Cerebellar nuclear complex (tissue), 1 donor: ENCODE results near the gene LENG9.
A peak's percentile ranks its signal among the peaks of the same experiment; 100 is the strongest.
"Not testable (repeated sequence)": the region's sequence is repeated elsewhere in the genome, so short reads cannot be mapped to it uniquely, and the experiment has no call there.

Experiments
- DNase-seq, 2 experiments: peaks; one replicate each; lab custom pipeline; 2025; lab: John Stamatoyannopoulos, UW

Gene LENG9

DNA sequence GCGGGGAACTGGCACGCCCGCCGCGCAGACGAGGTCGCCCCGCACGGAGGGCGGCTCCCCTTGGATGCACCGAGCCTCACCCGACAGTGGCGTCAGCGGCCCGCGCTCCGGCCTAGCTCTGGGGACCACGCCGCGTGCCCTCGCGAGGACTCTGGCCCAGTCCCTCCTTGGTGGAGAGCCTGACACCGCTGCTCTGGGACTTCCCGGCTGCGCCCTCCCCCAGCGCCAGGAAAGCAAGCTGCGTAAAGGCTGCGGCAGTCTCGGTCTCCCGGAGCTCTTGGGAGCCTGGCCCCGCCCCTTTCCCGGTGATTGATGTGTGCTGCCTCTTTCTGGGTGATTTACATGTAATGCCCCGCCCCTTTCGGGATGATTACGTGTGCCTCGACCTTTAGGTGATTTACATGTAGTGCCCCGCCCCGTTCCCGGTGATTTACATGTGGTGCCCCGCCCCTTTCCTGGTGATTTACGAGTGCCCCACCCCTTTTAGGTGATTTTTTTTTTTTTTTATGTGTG is at the start of gene LENG9:
Gene LENG9 (minus strand): TSS at position 248 of the 513 bp plus-strand sequence. CDS start 252 bp downstream, outside the sequence.
- DNase-seq = peak; percentile 61 to 70

GRCh38 chr19:54509200-54509940 is 45.8 kb upstream of the LENG9 start:
- not testable (repeated sequence) for DNase-seq

DNA sequence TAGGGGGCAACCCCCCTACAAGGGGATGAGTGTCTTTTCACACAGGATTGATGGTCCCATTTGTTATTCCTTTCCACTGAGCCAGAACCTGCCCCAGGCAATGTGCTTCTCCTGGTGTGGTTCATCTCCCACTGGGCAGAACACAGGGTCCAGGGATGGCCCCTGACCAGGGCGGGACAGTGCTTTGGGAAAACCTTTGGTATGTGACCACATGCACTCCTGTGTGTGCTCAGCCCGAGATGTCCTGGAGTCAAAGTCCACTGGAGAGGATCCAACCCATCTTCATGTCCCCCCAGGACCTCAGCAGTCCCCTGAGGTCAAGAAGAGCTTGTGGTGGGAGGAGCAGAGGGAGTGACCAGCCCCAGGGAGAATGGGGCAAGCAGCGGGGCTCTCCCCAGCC is 44.9 kb upstream of the LENG9 start:
- DNase-seq = not testable (repeated sequence)

DNA sequence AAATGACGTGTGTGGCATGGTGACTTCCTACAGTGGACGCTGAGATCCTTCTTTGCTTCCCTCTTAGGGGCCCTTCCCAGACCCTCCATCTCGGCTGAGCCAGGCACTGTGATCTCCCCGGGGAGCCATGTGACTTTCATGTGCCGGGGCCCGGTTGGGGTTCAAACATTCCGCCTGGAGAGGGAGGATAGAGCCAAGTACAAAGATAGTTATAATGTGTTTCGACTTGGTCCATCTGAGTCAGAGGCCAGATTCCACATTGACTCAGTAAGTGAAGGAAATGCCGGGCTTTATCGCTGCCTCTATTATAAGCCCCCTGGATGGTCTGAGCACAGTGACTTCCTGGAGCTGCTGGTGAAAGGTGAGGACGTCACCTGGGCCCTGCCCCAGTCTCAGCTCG is 44.2 kb upstream of the LENG9 start:
- no peak for DNase-seq

DNA sequence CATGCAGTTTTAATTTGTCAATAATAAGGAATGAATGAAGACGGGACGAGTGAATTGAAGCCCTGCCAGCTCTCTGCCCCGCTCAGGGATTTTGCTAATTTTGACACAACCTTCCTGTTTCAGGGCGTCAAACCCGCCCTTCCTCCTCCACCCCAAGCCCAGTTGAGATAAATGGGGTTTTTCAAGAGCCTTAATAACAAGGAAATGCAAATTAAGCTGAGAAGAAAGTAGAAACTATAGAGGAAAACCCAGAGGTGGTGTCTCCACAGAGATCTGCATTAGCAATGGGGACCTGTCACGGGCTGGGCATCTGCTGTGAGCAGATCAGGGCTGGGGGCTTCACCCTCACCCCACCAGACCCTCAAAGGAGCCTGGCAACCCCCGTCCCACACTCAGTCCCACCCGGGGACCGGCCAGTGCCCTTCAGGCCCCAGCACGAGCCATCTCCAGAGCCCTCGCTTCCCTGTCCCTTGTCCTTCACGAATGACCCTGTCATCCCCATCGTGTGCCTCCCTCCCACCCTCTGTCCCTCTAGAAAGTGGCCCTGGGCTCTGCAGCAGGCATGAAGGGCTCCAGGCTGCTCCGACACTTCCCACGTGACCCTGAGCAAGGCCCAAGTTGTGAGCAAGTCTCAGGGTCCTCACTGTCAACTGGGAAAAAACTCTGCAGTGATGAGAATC is 43.6 kb upstream of the LENG9 start:
- DNase-seq = not testable (repeated sequence)

DNA sequence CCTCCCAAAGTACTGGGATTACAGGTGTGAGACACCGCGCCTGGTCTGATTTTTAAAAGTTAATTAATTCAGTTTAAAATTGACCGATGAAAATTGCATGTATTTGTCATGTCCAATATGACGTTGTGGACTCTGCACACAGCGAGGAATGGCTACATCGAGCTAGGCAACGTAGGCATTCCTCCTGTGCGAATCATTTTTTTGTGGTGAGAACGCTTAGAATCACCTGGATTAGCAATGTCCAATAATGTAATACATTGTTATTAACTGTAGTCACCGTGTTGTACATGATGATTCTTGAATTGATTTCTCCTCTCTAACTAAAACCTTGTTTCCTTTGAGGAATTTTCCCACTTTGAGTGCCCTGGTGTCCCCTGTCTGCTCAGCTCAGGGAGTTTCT is 42.5 kb upstream of the LENG9 start:
- DNase-seq = no peak

- DNase-seq = not testable (repeated sequence)
Observed at GRCh38 chr19:54505542-54505941, 42.0 kb upstream of the LENG9 start.

DNA sequence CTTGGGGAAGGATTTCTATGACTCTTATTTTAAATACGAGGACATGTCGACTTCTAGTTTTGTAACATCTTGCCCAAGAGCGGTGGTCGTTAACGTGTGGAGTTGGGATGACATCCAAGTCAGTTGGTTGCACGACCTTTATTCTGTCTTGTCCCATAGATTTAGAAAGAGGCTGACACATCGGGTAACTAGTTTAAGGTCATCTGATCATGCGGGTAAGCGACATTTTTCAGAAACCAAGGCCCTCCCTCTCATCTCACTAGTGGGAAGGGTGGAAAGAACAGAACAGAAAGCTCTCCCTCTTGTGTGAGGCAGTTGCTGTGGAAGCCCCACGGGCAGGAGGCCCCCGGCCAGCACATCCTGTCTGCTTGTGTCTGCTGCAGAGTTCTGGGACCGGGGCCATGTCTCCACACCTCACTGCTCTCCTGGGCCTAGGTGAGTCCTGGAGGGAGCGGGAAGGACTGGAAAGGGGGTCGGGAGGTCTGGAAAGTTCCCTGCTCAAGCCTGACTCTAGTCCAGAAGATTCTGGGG is 39.0 kb upstream of the LENG9 start, which contains the start of gene LAIR2:
Gene LAIR2 (plus strand): TSS at position 314 of the 531 bp plus-strand sequence. CDS start 88 bp downstream, at position 402.
- DNase-seq = no peak

DNA sequence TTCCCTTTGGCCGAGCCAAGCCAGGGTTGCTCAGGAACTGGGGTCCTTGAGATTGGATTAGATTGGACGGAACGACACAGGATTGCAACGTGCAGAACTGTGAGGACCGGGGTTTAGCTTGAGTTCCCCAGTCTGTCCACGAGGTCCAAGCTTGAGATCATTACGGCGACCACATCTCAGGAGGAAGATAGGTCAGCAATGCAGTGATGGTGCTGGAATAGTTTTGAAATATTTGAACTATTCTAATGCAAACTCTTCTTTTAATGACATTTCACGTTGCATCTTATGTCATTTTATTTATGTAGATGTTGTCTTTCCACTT is 34.8 kb upstream of the LENG9 start:
- not testable (repeated sequence) for DNase-seq

GRCh38 chr19:54497747-54498450 is 34.3 kb upstream of the LENG9 start:
- not testable (repeated sequence) for DNase-seq

DNA sequence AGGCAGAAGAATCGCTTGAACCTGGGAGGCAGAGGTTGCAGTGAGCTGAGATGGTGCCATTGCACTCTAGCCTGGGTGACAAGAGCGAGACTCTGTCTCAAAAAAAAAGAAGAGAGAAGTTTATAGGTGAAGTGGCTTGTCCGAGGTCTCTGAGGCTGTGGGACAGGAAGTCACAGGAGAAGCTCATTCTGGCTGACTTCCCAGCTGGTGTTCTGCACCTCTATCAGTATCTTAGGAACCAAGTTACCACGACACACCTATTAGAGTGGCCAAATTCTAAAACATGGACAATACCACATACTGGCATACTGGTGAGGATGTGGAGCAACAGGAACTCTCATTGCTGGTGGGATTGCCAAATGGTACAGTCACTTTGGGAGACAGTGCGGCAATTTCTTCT is 31.7 kb upstream of the LENG9 start:
- not testable (repeated sequence) for DNase-seq

DNA sequence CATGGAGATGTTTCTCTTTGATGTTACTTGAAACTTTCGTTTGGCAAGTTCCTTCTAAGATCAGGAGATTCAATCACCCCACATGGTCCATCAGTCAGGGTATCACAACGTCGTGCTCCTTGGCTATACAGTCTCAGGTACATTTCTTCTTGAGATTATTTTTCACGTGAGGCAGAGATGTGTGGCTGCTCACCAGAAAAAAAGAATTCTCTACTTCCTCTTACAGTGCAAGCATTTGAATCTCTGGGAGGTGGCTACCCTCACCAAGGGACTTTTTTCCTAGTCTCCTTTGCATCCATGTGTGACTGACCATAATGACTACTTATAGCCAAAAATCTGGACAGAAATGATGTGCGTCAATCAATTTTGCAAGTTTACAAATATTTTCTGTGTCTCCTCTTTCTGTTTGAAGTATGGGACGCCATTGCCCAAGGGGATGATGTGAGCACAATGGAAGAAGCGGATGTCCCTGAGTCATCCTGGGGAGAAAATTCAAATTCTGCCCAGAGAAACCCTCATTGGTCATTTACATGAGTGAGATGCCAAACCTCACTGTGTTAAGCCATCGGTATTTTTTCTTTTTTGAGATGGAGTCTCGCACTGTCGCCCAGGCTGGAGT is 30.5 kb upstream of the LENG9 start:
- no peak for DNase-seq

DNA sequence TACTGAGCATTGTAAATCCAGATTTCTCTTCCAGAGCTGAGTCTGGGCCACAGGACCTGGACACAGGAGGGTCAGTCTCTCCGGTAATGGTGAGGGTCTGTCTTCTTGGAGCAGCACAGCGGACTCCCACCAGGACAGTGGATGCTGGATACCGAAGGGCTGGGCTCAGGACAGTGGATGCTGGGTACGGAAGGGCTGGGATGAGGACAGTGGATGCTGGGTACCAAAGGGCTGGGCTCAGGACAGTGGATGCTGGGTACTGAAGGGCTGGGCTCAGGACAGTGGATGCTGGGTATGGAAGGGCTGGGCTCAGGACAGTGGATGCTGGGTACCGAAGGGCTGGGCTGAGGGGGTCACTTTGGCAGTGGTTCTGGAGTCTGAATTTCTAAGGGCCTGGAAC is 29.5 kb upstream of the LENG9 start:
- DNase-seq = not testable (repeated sequence)

GRCh38 chr19:54492568-54492967 is 29.0 kb upstream of the LENG9 start:
- no peak for DNase-seq

DNA sequence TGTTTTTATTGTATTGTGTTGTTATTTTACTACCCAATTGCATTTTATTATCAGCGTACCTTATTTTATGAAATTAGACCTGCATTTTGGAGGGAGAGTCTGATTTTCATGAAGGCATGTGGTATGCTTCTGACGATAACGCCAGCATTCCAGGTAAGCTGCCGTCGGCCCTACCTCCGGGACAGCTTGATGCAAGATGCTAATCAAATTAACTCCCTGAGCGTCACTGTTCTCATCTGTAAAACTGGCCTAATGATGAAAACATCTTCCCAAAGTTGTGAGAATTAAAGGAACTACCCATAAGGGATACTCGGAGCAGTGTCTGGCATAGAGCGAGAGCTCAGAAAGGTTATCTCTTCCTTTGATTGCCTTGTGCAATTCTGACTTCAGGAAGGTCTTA is 26.2 kb upstream of the LENG9 start:
- no peak for DNase-seq

GRCh38 chr19:54489341-54489740 is 25.8 kb upstream of the LENG9 start:
- no peak for DNase-seq

DNA sequence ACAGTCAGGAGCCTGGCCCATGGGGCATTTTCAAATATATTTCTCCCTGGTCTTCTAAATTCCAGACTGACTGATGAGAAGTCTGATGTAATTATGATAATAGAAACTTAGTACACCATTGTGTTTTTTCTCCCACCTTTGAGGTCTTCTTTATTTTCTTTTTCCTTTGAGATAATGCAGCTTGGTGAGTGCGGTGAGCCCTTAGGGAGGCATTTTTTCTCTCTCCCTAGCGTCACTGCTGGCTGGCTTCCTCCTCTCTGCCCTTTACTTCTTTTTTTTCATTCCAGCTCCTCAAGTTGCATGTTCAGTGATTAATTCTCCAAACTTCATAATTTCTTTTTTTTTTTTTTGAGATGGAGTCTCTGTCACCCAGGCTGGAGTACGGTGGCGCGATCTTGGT is 22.3 kb upstream of the LENG9 start:
- DNase-seq = no peak

- DNase-seq = no peak
Observed at GRCh38 chr19:54484451-54484850, 20.9 kb upstream of the LENG9 start.

GRCh38 chr19:54482889-54483288 is 19.3 kb upstream of the LENG9 start:
- no peak for DNase-seq

DNA sequence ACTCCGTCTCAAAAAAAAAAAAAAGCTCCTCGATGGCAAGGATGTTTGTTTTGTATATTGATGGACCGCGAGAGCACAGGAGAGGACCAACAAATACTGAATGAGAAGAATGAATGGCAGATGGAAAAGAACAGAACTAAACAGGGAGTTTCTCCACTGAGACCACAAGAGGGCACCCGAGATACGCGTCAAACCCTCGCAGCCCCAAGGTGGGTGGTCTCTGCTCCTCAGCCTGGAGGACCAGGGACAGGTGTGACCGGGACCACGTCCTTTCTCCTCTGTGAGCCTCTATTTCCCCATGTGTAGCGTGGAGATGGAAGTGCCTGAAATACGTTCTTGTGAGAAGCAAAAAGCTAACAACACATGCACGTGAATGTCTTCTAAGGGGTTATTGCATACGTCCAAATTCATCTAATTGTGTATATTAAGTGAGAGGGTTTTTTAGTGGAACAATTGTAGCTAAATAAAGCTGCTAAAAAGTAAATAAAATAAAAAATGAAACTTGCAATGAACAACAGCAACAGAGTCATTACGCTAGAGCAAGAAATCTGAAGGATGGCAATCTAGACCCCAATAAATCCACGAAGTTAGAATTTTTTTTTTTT is 17.9 kb upstream of the LENG9 start:
- DNase-seq = no peak

DNA sequence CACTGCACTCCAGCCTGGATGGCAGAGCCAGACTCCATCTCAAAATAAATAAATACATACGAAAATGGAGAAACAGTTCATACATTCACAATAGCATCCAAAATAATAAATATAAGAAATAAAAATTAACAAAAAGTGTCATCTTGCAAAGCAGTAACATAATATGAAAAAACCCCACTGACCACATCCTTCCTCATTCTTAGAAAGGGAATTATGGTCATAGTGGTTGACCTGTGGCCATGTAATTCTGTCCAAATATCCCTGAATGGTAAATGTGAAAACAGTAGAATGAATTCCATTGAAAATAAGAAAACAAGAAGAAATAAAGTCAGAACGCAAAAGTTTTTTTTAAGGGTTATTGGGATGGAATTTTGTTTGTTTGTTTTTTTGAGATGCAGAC is 16.5 kb upstream of the LENG9 start:
- no peak for DNase-seq
